ENCODE measurements around the gene GNA15.

GNA15 gene

GRCh38 chr19:3213159-3213558, 77.3 kb downstream of the GNA15 start:
- no peak for DNase-seq
